Body of pancreas (tissue), 4 donors: ENCODE measurements around the gene ART5.

Source experiments
- POLR2A ChIP-seq, 3 donors: fragments of 450-650 bp; IDR thresholded peaks; one replicate each; pipeline ENCODE4 v1.6.1; 2016; ENCODE audit warnings: antibody characterized with exemption in 3 of 3, mild to moderate bottlenecking in 2 of 3
- TF ChIP-seq, protein P1 (sequence below), 7 experiments: fragments of 450-650 bp in 4 of 7; fragments of 200-600 bp in 3 of 7; sonication (generic) in 3 of 7; IDR thresholded peaks; one replicate each; pipeline ENCODE4 v1.5.1; 2016 to 2019; ENCODE audit warnings: antibody characterized with exemption in 7 of 7

DNA sequence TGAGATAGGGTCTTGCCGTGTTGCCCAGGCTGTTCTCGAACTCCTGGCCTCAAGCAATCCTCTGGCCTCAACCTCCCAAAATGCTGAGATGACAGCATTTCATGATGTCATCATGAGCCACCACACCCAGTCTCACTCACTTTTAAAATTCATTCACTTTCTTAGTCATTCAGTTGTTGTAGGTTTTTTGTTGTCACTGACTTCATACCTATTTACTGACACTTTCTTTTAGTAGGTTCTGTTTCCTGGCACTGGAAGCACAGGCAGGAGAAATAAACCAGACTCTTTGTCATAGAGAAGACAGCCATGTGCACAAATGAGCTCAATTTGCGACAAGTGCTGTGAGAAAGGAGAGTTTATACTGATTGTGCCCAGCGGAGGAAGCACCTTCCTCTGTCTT, 10.5 kb downstream of the ART5 start:
- TF ChIP-seq, protein P1, sequence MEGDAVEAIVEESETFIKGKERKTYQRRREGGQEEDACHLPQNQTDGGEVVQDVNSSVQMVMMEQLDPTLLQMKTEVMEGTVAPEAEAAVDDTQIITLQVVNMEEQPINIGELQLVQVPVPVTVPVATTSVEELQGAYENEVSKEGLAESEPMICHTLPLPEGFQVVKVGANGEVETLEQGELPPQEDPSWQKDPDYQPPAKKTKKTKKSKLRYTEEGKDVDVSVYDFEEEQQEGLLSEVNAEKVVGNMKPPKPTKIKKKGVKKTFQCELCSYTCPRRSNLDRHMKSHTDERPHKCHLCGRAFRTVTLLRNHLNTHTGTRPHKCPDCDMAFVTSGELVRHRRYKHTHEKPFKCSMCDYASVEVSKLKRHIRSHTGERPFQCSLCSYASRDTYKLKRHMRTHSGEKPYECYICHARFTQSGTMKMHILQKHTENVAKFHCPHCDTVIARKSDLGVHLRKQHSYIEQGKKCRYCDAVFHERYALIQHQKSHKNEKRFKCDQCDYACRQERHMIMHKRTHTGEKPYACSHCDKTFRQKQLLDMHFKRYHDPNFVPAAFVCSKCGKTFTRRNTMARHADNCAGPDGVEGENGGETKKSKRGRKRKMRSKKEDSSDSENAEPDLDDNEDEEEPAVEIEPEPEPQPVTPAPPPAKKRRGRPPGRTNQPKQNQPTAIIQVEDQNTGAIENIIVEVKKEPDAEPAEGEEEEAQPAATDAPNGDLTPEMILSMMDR (IDR thresholded peaks at IDR 0.05): no peak
- no peak for TF ChIP-seq POLR2A (IDR thresholded peaks at IDR 0.05)
